Mesenchymal stem cell (in vitro differentiated cells and primary cell): ENCODE measurements around the gene HOXC11.

Experiments
- DNase-seq: peaks from one replicate; pipeline ENCODE4 v3.0.0-alpha.2; 2013
- H2AFZ ChIP-seq: one replicate; pipeline ENCODE4 v1.6.1; 2013; ENCODE audit warnings: low read depth, mild to moderate bottlenecking, control low read depth, inconsistent platforms, low read length, moderate library complexity
- H2AK5ac ChIP-seq: 2 replicates; pipeline ENCODE4 v1.6.1; 2013; ENCODE audit warnings: low read length, moderate library complexity, mild to moderate bottlenecking, inconsistent platforms; ENCODE audit not compliant: severe bottlenecking
- H2BK120ac ChIP-seq: one replicate; pipeline ENCODE4 v1.6.1; 2013; ENCODE audit warnings: low read depth, mild to moderate bottlenecking, inconsistent platforms, low read length, moderate library complexity
- H2BK12ac ChIP-seq, 2 experiments: one replicate each; pipeline ENCODE4 v1.6.1; 2013; ENCODE audit warnings: inconsistent platforms in 2 of 2, low read length in 2 of 2, mild to moderate bottlenecking in 2 of 2, moderate library complexity in 2 of 2, control low read depth in 1 of 2
- H2BK15ac ChIP-seq: one replicate; pipeline ENCODE4 v1.6.1; 2013; ENCODE audit warnings: mild to moderate bottlenecking, low read depth, inconsistent platforms; ENCODE audit not compliant: poor library complexity, severe bottlenecking
- H2BK5ac ChIP-seq: 2 replicates; pipeline ENCODE4 v1.6.1; 2013; ENCODE audit warnings: low read depth, mild to moderate bottlenecking, low read length, control low read depth, inconsistent platforms; ENCODE audit not compliant: poor library complexity, severe bottlenecking
- H3K14ac ChIP-seq, 2 experiments: one replicate each; pipeline ENCODE4 v1.6.1; 2013; ENCODE audit warnings: inconsistent platforms in 2 of 2, low read length in 2 of 2, control low read depth in 1 of 2, mild to moderate bottlenecking in 1 of 2, moderate library complexity in 1 of 2
- H3K18ac ChIP-seq, 2 experiments: one replicate each; pipeline ENCODE4 v1.6.1; 2013; ENCODE audit warnings: inconsistent platforms in 2 of 2, low read length in 2 of 2, control low read depth in 1 of 2, low read depth in 1 of 2, mild to moderate bottlenecking in 1 of 2
- H3K23ac ChIP-seq, 2 experiments: one replicate each; pipeline ENCODE4 v1.6.1; 2013; ENCODE audit warnings: inconsistent platforms in 2 of 2, low read length in 2 of 2, mild to moderate bottlenecking in 2 of 2, moderate library complexity in 2 of 2, control low read depth in 1 of 2
- H3K27ac ChIP-seq: 2 replicates; pipeline ENCODE4 v1.5.1; 2013; ENCODE audit warnings: mild to moderate bottlenecking, moderate library complexity, low read length, control low read depth, inconsistent platforms; ENCODE audit not compliant: poor library complexity, severe bottlenecking
- H3K27me3 ChIP-seq, 2 experiments: 2 replicates each; pipeline versions ENCODE4 v1.6.1 to v1.7.0; 2013; ENCODE audit warnings: low read length in 2 of 2, mild to moderate bottlenecking in 2 of 2, moderate library complexity in 2 of 2, control low read depth in 1 of 2, inconsistent platforms in 1 of 2; ENCODE audit not compliant: control insufficient read depth in 1 of 2, insufficient read depth in 1 of 2
- H3K36me3 ChIP-seq, 2 experiments: 2 replicates each; pipeline versions ENCODE4 v1.6.1 to v1.7.0; 2013; ENCODE audit warnings: low read length in 2 of 2, control low read depth in 1 of 2, inconsistent platforms in 1 of 2, low read depth in 1 of 2, mild to moderate bottlenecking in 1 of 2; ENCODE audit not compliant: insufficient read depth in 2 of 2, control insufficient read depth in 1 of 2
- H3K4ac ChIP-seq, 2 experiments: one replicate each; pipeline ENCODE4 v1.6.1; 2013; ENCODE audit warnings: inconsistent platforms in 2 of 2, low read length in 2 of 2, mild to moderate bottlenecking in 2 of 2, moderate library complexity in 2 of 2, control low read depth in 1 of 2, low read depth in 1 of 2
- H3K4me1 ChIP-seq: 2 replicates; pipeline ENCODE4 v1.6.1; 2013; ENCODE audit warnings: low read depth, low read length, control low read depth; ENCODE audit not compliant: control insufficient read depth, insufficient read depth
- H3K4me2 ChIP-seq: 2 replicates; pipeline ENCODE4 v1.6.1; 2013; ENCODE audit warnings: low read length, mild to moderate bottlenecking, inconsistent platforms; ENCODE audit not compliant: poor library complexity, severe bottlenecking
- H3K4me3 ChIP-seq, 2 experiments: 2 replicates each; pipeline versions ENCODE4 v1.5.1 to v1.7.0; 2013; ENCODE audit warnings: low read length in 2 of 2, mild to moderate bottlenecking in 2 of 2, control low read depth in 1 of 2, low read depth in 1 of 2; ENCODE audit not compliant: insufficient read depth in 1 of 2
- H3K79me1 ChIP-seq: replicated peaks from 2 replicates; pipeline ENCODE4 v1.6.1; 2013; ENCODE audit warnings: mild to moderate bottlenecking, control low read depth, low read length, inconsistent platforms; ENCODE audit not compliant: poor library complexity, severe bottlenecking
- H3K9ac ChIP-seq: 2 replicates; pipeline ENCODE4 v1.7.0; 2013; ENCODE audit warnings: mild to moderate bottlenecking, low read length, moderate library complexity
- H3K9me3 ChIP-seq: 2 replicates; pipeline ENCODE4 v1.7.0; 2013; ENCODE audit warnings: mild to moderate bottlenecking, low read length; ENCODE audit not compliant: control insufficient read depth
- H4K8ac ChIP-seq: one replicate; pipeline ENCODE4 v1.6.1; 2013; ENCODE audit warnings: inconsistent platforms, mild to moderate bottlenecking, low read length, moderate library complexity
- H4K91ac ChIP-seq: one replicate; pipeline ENCODE4 v1.6.1; 2013; ENCODE audit warnings: mild to moderate bottlenecking, low read length, inconsistent platforms
- WGBS: methylation state at CpG from one replicate; pipeline ENCODE4 v1.1.7; 2013; ENCODE audit warnings: mixed read lengths; 5-methylcytosine and 5-hydroxymethylcytosine counted together

Gene HOXC11

DNA sequence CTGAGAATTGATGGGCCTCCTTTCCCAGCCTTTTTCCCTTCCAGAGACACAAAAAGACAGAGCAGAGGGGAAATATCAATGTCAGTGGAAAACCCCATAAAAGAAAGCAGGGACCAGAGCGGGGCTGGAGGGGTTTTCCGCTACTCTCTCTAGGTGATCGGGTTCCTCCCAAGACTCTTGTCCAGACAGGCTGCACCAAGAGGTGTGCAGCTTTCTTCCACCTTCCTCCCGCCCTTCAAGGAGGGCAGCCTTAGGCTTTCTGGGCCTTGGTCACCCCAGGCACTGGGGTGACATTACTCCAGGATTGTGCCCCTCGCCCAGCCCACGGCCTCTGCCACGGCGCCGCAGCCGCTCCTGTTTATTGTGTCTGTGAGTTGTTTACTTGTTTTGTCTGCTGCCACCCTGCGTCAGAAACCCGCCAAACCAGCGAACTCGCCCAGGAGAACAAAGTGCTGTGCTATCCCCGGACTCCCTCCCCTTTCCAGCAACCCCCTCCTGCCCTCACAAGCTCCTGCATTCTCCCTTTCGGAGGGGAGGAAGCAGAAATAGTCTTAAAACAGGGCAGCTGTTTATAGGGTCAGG lies 48.6 kb downstream of the HOXC11 start:
- peak overlapping the region in 1 of 2 experiments; percentile 29 for H3K23ac ChIP-seq
- no peaks in the 10 kb centered on the region for H3K36me3 ChIP-seq
- no peaks in the 10 kb centered on the region for H3K79me1 ChIP-seq
- H2BK120ac ChIP-seq, result peak overlapping the region; percentile 94
- H3K4ac ChIP-seq, result peak overlapping the region; percentile 71 to 94
- WGBS, result 27% methylated on average over 5 of the region's 16 CpGs
- H3K4me3 ChIP-seq, result peak overlapping the region; percentile 50 to 86
- no peak overlapping the region for H2AFZ ChIP-seq
- H3K9me3 ChIP-seq, result no peaks in the 10 kb centered on the region
- peak; percentile 76 for DNase-seq
- H3K14ac ChIP-seq, result no peak overlapping the region
- H3K9ac ChIP-seq, result peak overlapping the region; percentile 96
- H4K91ac ChIP-seq, result peak overlapping the region; percentile 48
- peak overlapping the region; percentile 19 for H2AK5ac ChIP-seq
- H2BK12ac ChIP-seq, result peak overlapping the region; percentile 45 to 61
- peaks cover 31% of the 10 kb centered on the region for H3K4me1 ChIP-seq
- no peak overlapping the region for H2BK15ac ChIP-seq
- peaks cover 0 to 3% of the 10 kb centered on the region in 2 experiments for H3K27me3 ChIP-seq
- peak overlapping the region; percentile 93 for H3K27ac ChIP-seq
- peak overlapping the region; percentile 39 for H2BK5ac ChIP-seq
- peak overlapping the region; percentile 93 to 96 for H3K18ac ChIP-seq
- H4K8ac ChIP-seq, result peak overlapping the region; percentile 90
- peak overlapping the region; percentile 93 for H3K4me2 ChIP-seq

DNA sequence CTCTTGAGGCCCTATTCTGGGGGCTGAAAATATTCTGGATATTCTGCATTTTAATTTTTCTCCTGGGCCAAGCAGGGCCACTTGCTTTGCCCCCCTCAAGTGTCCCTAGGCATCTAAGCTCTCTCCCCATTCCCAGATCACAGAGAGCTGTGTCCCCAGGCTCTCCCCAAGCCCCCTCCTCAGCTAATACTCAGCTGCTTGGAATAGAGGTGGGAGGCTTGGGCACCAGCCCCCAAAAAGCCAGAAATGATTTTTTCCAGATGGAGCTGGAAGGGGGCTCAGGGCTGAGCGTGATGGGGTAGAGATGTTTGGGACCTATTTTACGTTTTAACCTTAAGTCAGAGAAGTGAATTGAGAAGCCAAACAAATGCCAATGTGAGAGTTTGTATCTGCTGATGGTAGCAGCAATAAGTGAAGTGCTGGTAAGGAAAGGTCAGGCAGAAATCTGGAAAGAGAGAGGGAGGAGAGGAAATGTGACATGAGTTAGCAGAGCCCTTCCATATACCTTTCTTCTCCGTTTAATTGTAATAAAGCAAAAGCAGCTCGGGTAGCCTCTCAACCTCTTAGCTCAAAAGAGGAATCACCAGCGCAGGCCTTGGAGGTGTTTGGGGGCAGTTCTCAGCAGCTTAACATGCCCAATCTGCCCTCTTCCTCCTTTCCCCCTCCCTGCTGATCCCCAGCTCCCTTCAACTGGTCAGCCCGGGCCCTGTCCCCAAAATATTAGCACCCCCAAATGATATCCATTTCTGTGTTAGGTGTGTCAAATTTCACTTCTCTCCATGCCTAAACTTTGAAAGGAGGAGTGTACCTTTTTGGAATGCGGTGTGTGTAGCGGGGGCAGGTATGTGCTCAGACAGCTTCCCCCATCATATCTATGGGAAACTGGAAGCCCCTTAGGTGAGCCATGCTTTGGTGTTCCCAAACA lies 50.3 kb downstream of the HOXC11 start:
- no peak overlapping the region for H2AFZ ChIP-seq
- H3K27me3 ChIP-seq, result peaks cover 0 to 3% of the 10 kb centered on the region in 2 experiments
- H3K27ac ChIP-seq, result peak overlapping the region; percentile 80
- peak overlapping the region; percentile 96 for H3K9ac ChIP-seq
- H2BK12ac ChIP-seq, result peak overlapping the region in 1 of 2 experiments; percentile 39
- WGBS, result 34% methylated on average over 7 of the region's 8 CpGs
- H2BK120ac ChIP-seq, result peak overlapping the region; percentile 86
- H2BK15ac ChIP-seq, result peak overlapping the region; percentile 80
- H3K4me2 ChIP-seq, result peak overlapping the region; percentile 57
- H2AK5ac ChIP-seq, result peak overlapping the region; percentile 80
- no peaks in the 10 kb centered on the region for H3K79me1 ChIP-seq
- peak overlapping the region in 1 of 2 experiments; percentile 86 for H3K4me3 ChIP-seq
- H3K4ac ChIP-seq, result peak overlapping the region; percentile 70 to 78
- DNase-seq, result no peak
- peak overlapping the region in 1 of 2 experiments; percentile 93 for H3K23ac ChIP-seq
- H2BK5ac ChIP-seq, result peak overlapping the region; percentile 15
- peak overlapping the region; percentile 27 for H4K8ac ChIP-seq
- peak overlapping the region; percentile 34 for H4K91ac ChIP-seq
- peak overlapping the region; percentile 75 to 79 for H3K18ac ChIP-seq
- H3K4me1 ChIP-seq, result peaks cover 37% of the 10 kb centered on the region
- H3K36me3 ChIP-seq, result peaks cover 0 to 4% of the 10 kb centered on the region in 2 experiments
- H3K9me3 ChIP-seq, result no peaks in the 10 kb centered on the region
- H3K14ac ChIP-seq, result peak overlapping the region in 1 of 2 experiments; percentile 79

DNA sequence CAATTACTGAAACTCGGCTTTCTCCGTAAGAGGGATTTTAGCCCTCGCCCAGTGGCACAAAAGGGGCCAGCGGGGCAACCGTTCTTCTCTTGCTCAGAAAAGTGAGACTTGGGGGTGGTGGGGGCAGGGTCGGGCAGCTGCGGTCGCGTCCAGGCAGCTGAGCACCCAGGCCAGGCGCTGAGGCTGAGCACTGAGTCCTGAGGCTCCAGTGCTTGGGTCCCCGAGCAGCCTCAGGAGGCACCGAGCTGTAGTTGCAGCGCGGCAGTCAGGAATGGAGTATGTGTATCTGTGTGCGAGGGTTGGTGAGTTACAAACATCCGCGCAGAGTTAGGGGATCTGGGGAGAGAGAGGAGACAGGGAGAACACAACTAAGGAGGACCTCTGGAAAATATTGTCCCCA lies 51.2 kb downstream of the HOXC11 start:
- peaks cover 4% of the 10 kb centered on the region in 2 experiments for H3K36me3 ChIP-seq
- peak overlapping the region; percentile 93 for H4K91ac ChIP-seq
- peak overlapping the region; percentile 40 for H3K4me2 ChIP-seq
- peaks cover 36% of the 10 kb centered on the region for H3K4me1 ChIP-seq
- H2BK12ac ChIP-seq, result peak overlapping the region; percentile 51 to 61
- H3K9me3 ChIP-seq, result no peaks in the 10 kb centered on the region
- H3K14ac ChIP-seq, result peak overlapping the region in 1 of 2 experiments; percentile 55
- peak overlapping the region; percentile 86 for H3K18ac ChIP-seq
- H3K4ac ChIP-seq, result peak overlapping the region; percentile 88 to 92
- H3K4me3 ChIP-seq, result peak overlapping the region in 1 of 2 experiments; percentile 86
- no peak overlapping the region for H2AK5ac ChIP-seq
- H3K27me3 ChIP-seq, result peaks cover 0 to 3% of the 10 kb centered on the region in 2 experiments
- no peak overlapping the region for H2BK5ac ChIP-seq
- peak; percentile 55 for DNase-seq
- no peaks in the 10 kb centered on the region for H3K79me1 ChIP-seq
- H4K8ac ChIP-seq, result peak overlapping the region; percentile 89
- no peak overlapping the region for H2AFZ ChIP-seq
- H2BK120ac ChIP-seq, result peak overlapping the region; percentile 44
- peak overlapping the region in 1 of 2 experiments; percentile 12 for H3K23ac ChIP-seq
- H3K9ac ChIP-seq, result peak overlapping the region; percentile 96
- peak overlapping the region; percentile 65 for H3K27ac ChIP-seq
- peak overlapping the region; percentile 36 for H2BK15ac ChIP-seq
- WGBS, result 6% methylated on average over 16 of the region's 17 CpGs
